Transverse colon (tissue), 4 donors: ENCODE measurements around the gene NDEL1. TPM values are rescaled to one million over a fixed set of nuclear protein-coding genes. Genes with fewer than 3 reads are reported as not detected.

ENCODE experiments used
- DNase-seq: peaks from one replicate; pipeline ENCODE4 v3.0.0-alpha.2; 2019
- H3K27ac ChIP-seq, 4 donors: fragments of 200-600 bp; sonication (generic); 2 replicates each; pipeline ENCODE4 v1.5.1; 2016 to 2018; ENCODE audit warnings: inconsistent platforms in 4 of 4
- H3K27me3 ChIP-seq: fragments of 200-600 bp; sonication (generic); 2 replicates; pipeline ENCODE4 v1.5.1; 2017; ENCODE audit warnings: inconsistent platforms
- H3K36me3 ChIP-seq, 4 donors: fragments of 200-600 bp; sonication (generic); 2 replicates each; pipeline ENCODE4 v1.5.1; 2017 to 2019; ENCODE audit warnings: inconsistent platforms in 4 of 4
- H3K4me1 ChIP-seq, 4 donors: fragments of 200-600 bp; sonication (generic); 2 replicates each; pipeline ENCODE4 v1.5.1; 2017 to 2020; ENCODE audit warnings: inconsistent platforms in 4 of 4
- H3K4me3 ChIP-seq, 4 donors: fragments of 200-600 bp; sonication (generic); 1 replicate in 1 of 4; 2 replicates in 3 of 4; pipeline versions ENCODE4 v1.5.1 to v1.6.1; 2017 to 2019; ENCODE audit warnings: inconsistent platforms in 4 of 4
- H3K9me3 ChIP-seq, 2 donors: fragments of 200-600 bp; sonication (generic); 2 replicates each; pipeline ENCODE4 v1.5.1; 2017 to 2019; ENCODE audit warnings: inconsistent platforms in 2 of 2
- CTCF ChIP-seq, 5 experiments: fragments of 200-600 bp in 3 of 5; fragments of 450-650 bp in 2 of 5; sonication (generic) in 3 of 5; IDR thresholded peaks; 1 replicate in 2 of 5; 2 replicates in 3 of 5; pipeline ENCODE4 v1.5.1; 2016 to 2017; ENCODE audit warnings: antibody characterized with exemption in 5 of 5, inconsistent platforms in 3 of 5, mild to moderate bottlenecking in 2 of 5, moderate library complexity in 1 of 5
- EP300 ChIP-seq: sonication (generic); formaldehyde crosslinking; IDR thresholded peaks from one replicate; pipeline ENCODE4 v1.6.1; 2017; ENCODE audit warnings: antibody characterized with exemption, low read depth
- POLR2A ChIP-seq: fragments of 450-650 bp; IDR thresholded peaks from one replicate; pipeline ENCODE4 v1.6.1; 2016; ENCODE audit warnings: antibody characterized with exemption, mild to moderate bottlenecking, moderate library complexity
- POLR2AphosphoS5 ChIP-seq, 3 donors: sonication (generic); formaldehyde crosslinking; IDR thresholded peaks; one replicate each; pipeline ENCODE4 v1.6.1; 2016; ENCODE audit warnings: antibody characterized with exemption in 3 of 3
- WGBS, 2 donors: methylation state at CpG; one replicate each; pipeline ENCODE4 v1.1.5; 2018; ENCODE audit warnings: low coverage in 1 of 2; 5-methylcytosine and 5-hydroxymethylcytosine counted together
- in situ Hi-C, 4 donors: fragments of 200-750 bp; cut with MboI; loops; one replicate each; pipeline versions ENCODE4 v1.15.0 to v1.15.1; 2017; ENCODE audit warnings: low sequenced_read_pairs in 3 of 4, low pct_ligation_motif_present in 1 of 4, low pct_unique_long_range_greater_than_20kb in 1 of 4
- intact Hi-C: fragments of 100-400 bp; cut with DNase I; formaldehyde crosslinking; loops from one replicate; pipeline ENCODE4 v1.15.1; 2023; ENCODE audit warnings: low total_unique reads
- total RNA-seq, 4 donors: library from RNA; depleted of rRNA; stranded (reverse); fragments of >200 nt; gene quantifications; one replicate each; pipeline ENCODE4 v1.1.0, GENCODE V29; 2016

NDEL1 gene
- total RNA-seq, 4 donors from 2014 or later = 28.3 to 82.4 (median 77.2) TPM

GRCh38 chr17:8410883-8411238 is 24.8 kb upstream of the NDEL1 start:
- in situ Hi-C loops (loop anchor here (5.0 to 25.0 kb wide), 3 partner anchors 326 to 334 kb away; partner anchors contain the start of gene CCDC42 (in 4 of the 4)), intact Hi-C loops (no loop called here)
- Histone ChIP-seq H3K27me3 (peaks cover 7% of the 10 kb centered on the region), H3K4me3 (no peak overlapping the region), H3K9me3 (no peaks in the 10 kb centered on the region), H3K36me3 (no peaks in the 10 kb centered on the region), H3K27ac (no peak overlapping the region), H3K4me1 (peaks cover 0 to 7% (median 2%) of the 10 kb centered on the region in 4 donors)
- no peak for TF ChIP-seq POLR2A
- TF ChIP-seq CTCF (IDR thresholded peaks at IDR 0.05) = no peak
- TF ChIP-seq POLR2AphosphoS5 (IDR thresholded peaks at IDR 0.05) = no peak
- no peak for TF ChIP-seq EP300
- 57 to 91% methylated on average over 1 of the region's 1 CpG for WGBS, 2 donors
- DNase-seq = no peak

GRCh38 chr17:8412089-8412488 is 23.6 kb upstream of the NDEL1 start:
- H3K4me1 ChIP-seq = peaks cover 0 to 7% (median 2%) of the 10 kb centered on the region in 4 donors
- no peak overlapping the region for H3K27ac ChIP-seq
- H3K36me3 ChIP-seq = no peaks in the 10 kb centered on the region
- H3K4me3 ChIP-seq = no peak overlapping the region
- intact Hi-C loops (no loop called here), in situ Hi-C loops (loop anchor here (5.0 to 25.0 kb wide), 3 partner anchors 325 to 333 kb away; partner anchors contain the start of gene CCDC42 (in 4 of the 4))
- 56 to 79% methylated on average over 4 to 5 of the region's 5 CpGs for WGBS, 2 donors
- DNase-seq = no peak
- TF ChIP-seq EP300 = no peak
- TF ChIP-seq CTCF (IDR thresholded peaks at IDR 0.05) = no peak
- no peak for TF ChIP-seq POLR2A
- no peak for TF ChIP-seq POLR2AphosphoS5 (IDR thresholded peaks at IDR 0.05)
- no peaks in the 10 kb centered on the region for H3K9me3 ChIP-seq
- H3K27me3 ChIP-seq = peaks cover 10% of the 10 kb centered on the region

- no peaks in the 10 kb centered on the region for H3K9me3 ChIP-seq
- no peak overlapping the region for H3K4me3 ChIP-seq
- TF ChIP-seq EP300 = no peak
- TF ChIP-seq POLR2AphosphoS5 (IDR thresholded peaks at IDR 0.05) = no peak
- TF ChIP-seq POLR2A = no peak
- TF ChIP-seq CTCF (IDR thresholded peaks at IDR 0.05) = no peak
- in situ Hi-C loops (loop anchor here (5.0 to 25.0 kb wide), 3 partner anchors 324 to 331 kb away; partner anchors contain the start of gene CCDC42 (in 4 of the 4)), intact Hi-C loops (no loop called here)
- peaks cover 14% of the 10 kb centered on the region for H3K27me3 ChIP-seq
- peaks cover 0 to 7% (median 0%) of the 10 kb centered on the region in 4 donors for H3K4me1 ChIP-seq
- 72 to 80% methylated on average over 1 to 4 of the region's 4 CpGs for WGBS, 2 donors
- no peak for DNase-seq
- H3K27ac ChIP-seq = no peak overlapping the region
- H3K36me3 ChIP-seq = no peaks in the 10 kb centered on the region
Measured at GRCh38 chr17:8413328-8413727, 22.4 kb upstream of the NDEL1 start.

- no peaks in the 10 kb centered on the region for H3K36me3 ChIP-seq
- in situ Hi-C loops = loop anchor here (5.0 to 25.0 kb wide), 3 partner anchors 323 to 331 kb away; partner anchors contain the start of gene CCDC42 (in 4 of the 4)
- TF ChIP-seq POLR2AphosphoS5 (IDR thresholded peaks at IDR 0.05) (no peak), EP300 (no peak), POLR2A (no peak), CTCF (IDR thresholded peaks at IDR 0.05) (no peak)
- intact Hi-C loops = no loop called here
- DNase-seq = no peak
- peaks cover 14% of the 10 kb centered on the region for H3K27me3 ChIP-seq
- H3K27ac ChIP-seq = no peak overlapping the region
- no peak overlapping the region for H3K4me3 ChIP-seq
- H3K4me1 ChIP-seq = peaks cover 0 to 7% (median 0%) of the 10 kb centered on the region in 4 donors
- H3K9me3 ChIP-seq = no peaks in the 10 kb centered on the region
Measured at GRCh38 chr17:8413938-8414337, 21.7 kb upstream of the NDEL1 start.
